H9 (cell line): ENCODE data around the gene SCIMP. TPM values are rescaled to one million over a fixed set of nuclear protein-coding genes. Genes with fewer than 3 reads are reported as not detected.

ENCODE experiments used
- DNase-seq: peaks from one replicate; pipeline ENCODE4 v3.0.0-alpha.2; 2017
- H2AFZ ChIP-seq: one replicate; pipeline ENCODE4 v1.6.1; 2013; ENCODE audit warnings: mild to moderate bottlenecking, low read length, control low read depth, moderate library complexity
- H2AK5ac ChIP-seq: 2 replicates; pipeline ENCODE4 v1.6.1; 2013; ENCODE audit warnings: low read length, control low read depth, mixed read lengths; ENCODE audit not compliant: insufficient read length
- H2BK120ac ChIP-seq: one replicate; pipeline ENCODE4 v1.6.1; 2013; ENCODE audit warnings: low read depth, mild to moderate bottlenecking, low read length, control low read depth, inconsistent platforms; ENCODE audit not compliant: poor library complexity, severe bottlenecking
- H2BK12ac ChIP-seq: 2 replicates; pipeline ENCODE4 v1.6.1; 2013; ENCODE audit warnings: low read length, control low read depth, mixed read lengths, low read depth; ENCODE audit not compliant: insufficient read length
- H2BK15ac ChIP-seq: 2 replicates; pipeline ENCODE4 v1.6.1; 2013; ENCODE audit warnings: low read depth, low read length, control low read depth
- H2BK20ac ChIP-seq: one replicate; pipeline ENCODE4 v1.6.1; 2013; ENCODE audit warnings: low read depth, mild to moderate bottlenecking, low read length, control low read depth, inconsistent platforms; ENCODE audit not compliant: poor library complexity, severe bottlenecking
- H2BK5ac ChIP-seq: 2 replicates; pipeline ENCODE4 v1.6.1; 2013; ENCODE audit warnings: low read length, control low read depth, mixed read lengths; ENCODE audit not compliant: insufficient read length
- H3K14ac ChIP-seq: 2 replicates; pipeline ENCODE4 v1.6.1; 2013; ENCODE audit warnings: low read length, control low read depth; ENCODE audit not compliant: insufficient read depth
- H3K18ac ChIP-seq: 2 replicates; pipeline ENCODE4 v1.6.1; 2013; ENCODE audit warnings: low read depth, mild to moderate bottlenecking, mixed read lengths, low read length, control low read depth; ENCODE audit not compliant: insufficient read length
- H3K23ac ChIP-seq: 2 replicates; pipeline ENCODE4 v1.6.1; 2013; ENCODE audit warnings: low read length, control low read depth, mixed read lengths, low read depth; ENCODE audit not compliant: insufficient read length
- H3K23me2 ChIP-seq: 2 replicates; pipeline ENCODE4 v1.6.1; 2013; ENCODE audit warnings: low read depth, mild to moderate bottlenecking, mixed read lengths, low read length, control low read depth; ENCODE audit not compliant: insufficient read length, poor library complexity, severe bottlenecking
- H3K27ac ChIP-seq: 2 replicates; pipeline ENCODE4 v1.5.1; 2013; ENCODE audit warnings: low read length, control low read depth, mixed read lengths, low read depth; ENCODE audit not compliant: insufficient read length
- H3K27me3 ChIP-seq: 2 replicates; pipeline ENCODE4 v1.6.1; 2013; ENCODE audit warnings: low read length, control low read depth, inconsistent platforms; ENCODE audit not compliant: insufficient read depth
- H3K4ac ChIP-seq: 2 replicates; pipeline ENCODE4 v1.6.1; 2013; ENCODE audit warnings: low read depth, mild to moderate bottlenecking, control low read depth, inconsistent platforms, low read length, moderate library complexity
- H3K4me1 ChIP-seq: 2 replicates; pipeline ENCODE4 v1.6.1; 2013; ENCODE audit warnings: low read length, control low read depth, inconsistent platforms; ENCODE audit not compliant: insufficient read depth
- H3K4me2 ChIP-seq: 2 replicates; pipeline ENCODE4 v1.6.1; 2013; ENCODE audit warnings: low read length, control low read depth, mixed read lengths; ENCODE audit not compliant: insufficient read length, insufficient read depth
- H3K56ac ChIP-seq: 2 replicates; pipeline ENCODE4 v1.6.1; 2013; ENCODE audit warnings: low read depth, mild to moderate bottlenecking, mixed read lengths, low read length, control low read depth; ENCODE audit not compliant: insufficient read length
- H3K79me1 ChIP-seq: 2 replicates; pipeline ENCODE4 v1.6.1; 2013; ENCODE audit warnings: low read depth, mild to moderate bottlenecking, moderate library complexity, low read length, control low read depth, inconsistent platforms; ENCODE audit not compliant: insufficient read depth, poor library complexity, severe bottlenecking
- H3K79me2 ChIP-seq: 2 replicates; pipeline ENCODE4 v1.6.1; 2013; ENCODE audit warnings: low read length, control low read depth, inconsistent platforms; ENCODE audit not compliant: insufficient read depth
- H3K9ac ChIP-seq: 2 replicates; pipeline ENCODE4 v1.6.1; 2013; ENCODE audit warnings: low read length, control low read depth, mixed read lengths; ENCODE audit not compliant: insufficient read length; ENCODE audit errors: extremely low read depth
- H3K9me3 ChIP-seq: one replicate; pipeline ENCODE4 v1.6.1; 2013; ENCODE audit warnings: low read depth, low read length, inconsistent platforms; ENCODE audit not compliant: control insufficient read depth
- H3T11ph ChIP-seq: one replicate; pipeline ENCODE4 v1.6.1; 2013; ENCODE audit warnings: mild to moderate bottlenecking, low read length, control low read depth, inconsistent platforms
- H4K20me1 ChIP-seq: one replicate; pipeline ENCODE4 v1.6.1; 2013; ENCODE audit not compliant: control insufficient read depth, insufficient read length, insufficient read depth
- H4K5ac ChIP-seq: 2 replicates; pipeline ENCODE4 v1.6.1; 2013; ENCODE audit warnings: low read depth, mild to moderate bottlenecking, mixed read lengths, low read length, control low read depth; ENCODE audit not compliant: insufficient read length
- H4K8ac ChIP-seq: replicated peaks from 2 replicates; pipeline ENCODE4 v1.6.1; 2013; ENCODE audit warnings: low read length, control low read depth, mixed read lengths, low read depth; ENCODE audit not compliant: insufficient read length
- H4K91ac ChIP-seq: 2 replicates; pipeline ENCODE4 v1.6.1; 2013; ENCODE audit warnings: low read depth, mild to moderate bottlenecking, moderate library complexity, mixed read lengths, low read length, control low read depth; ENCODE audit not compliant: insufficient read length
- H3K27ac Mint-ChIP-seq, 3 experiments: 2 replicates in 2 of 3; 3 replicates in 1 of 3; pipeline ENCODE4 v1.8.0; 2020 to 2021; ENCODE audit warnings: mixed read lengths in 3 of 3, mild to moderate bottlenecking in 1 of 3, moderate library complexity in 1 of 3
- H3K27me3 Mint-ChIP-seq: 2 replicates; pipeline ENCODE4 v1.8.0; 2021; ENCODE audit warnings: low read depth, mild to moderate bottlenecking, moderate library complexity, mixed read lengths
- H3K36me3 Mint-ChIP-seq, 3 experiments: 2 replicates in 2 of 3; 3 replicates in 1 of 3; pipeline ENCODE4 v1.8.0; 2020 to 2021; ENCODE audit warnings: low read depth in 3 of 3, mixed read lengths in 3 of 3; ENCODE audit not compliant: insufficient read depth in 1 of 3
- H3K4me1 Mint-ChIP-seq, 2 experiments: 2 replicates each; pipeline ENCODE4 v1.8.0; 2020; ENCODE audit warnings: mixed read lengths in 2 of 2
- H3K4me3 Mint-ChIP-seq, 2 experiments: 2 replicates in 1 of 2; 3 replicates in 1 of 2; pipeline ENCODE4 v1.8.0; 2020 to 2021; ENCODE audit warnings: mild to moderate bottlenecking in 2 of 2, mixed read lengths in 2 of 2, moderate library complexity in 1 of 2
- H3K9me3 Mint-ChIP-seq, 2 experiments: 2 replicates in 1 of 2; 3 replicates in 1 of 2; pipeline ENCODE4 v1.8.0; 2020; ENCODE audit warnings: mild to moderate bottlenecking in 2 of 2, mixed read lengths in 2 of 2, moderate library complexity in 1 of 2
- CTCF ChIP-seq: fragments of 200-600 bp; sonication (generic); conservative IDR thresholded peaks from 3 replicates; pipeline ENCODE4 v1.8.0; 2021; ENCODE audit warnings: antibody characterized with exemption, mild to moderate bottlenecking
- WGBS: extraction: QIAGEN DNeasy Blood & Tissue Kit; methylation state at CpG from one replicate; pipeline ENCODE4 v1.1.7; 2013; ENCODE audit warnings: missing lambda C conversion rate, low lambda C conversion rate, mixed read lengths; ENCODE audit not compliant: insufficient read length; ENCODE audit errors: extremely low coverage; 5-methylcytosine and 5-hydroxymethylcytosine counted together
- total RNA-seq: library from RNA; stranded (reverse); gene quantifications from 2 replicates; pipeline ENCODE4 v1.2.1, GENCODE V29; 2021

Gene SCIMP
- total RNA-seq, 1 experiment from 2014 or later = not detected

DNA sequence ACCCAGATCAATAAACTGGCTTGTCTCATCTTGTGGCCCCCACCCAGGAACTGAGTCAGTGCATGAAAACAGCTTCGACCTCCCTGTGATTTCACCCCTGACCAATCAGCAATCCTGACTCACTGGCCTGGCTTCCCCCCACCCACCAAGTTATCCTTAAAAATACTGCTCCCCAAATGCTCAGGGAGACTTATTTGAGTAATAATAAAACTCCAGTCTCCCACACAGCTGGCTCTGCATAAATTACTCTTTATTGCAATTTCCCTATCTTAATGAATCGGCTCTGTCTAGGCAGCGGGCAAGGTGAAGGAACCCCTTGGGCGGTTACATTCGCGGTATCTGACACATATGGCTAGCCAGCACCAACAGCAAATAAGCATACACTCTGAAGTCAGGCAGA, 37.7 kb upstream of the SCIMP start:
- Histone ChIP-seq H3K18ac (no peak overlapping the region), H3K4me2 (no peak overlapping the region), H3K9ac (no peak overlapping the region), H3K4ac (no peak overlapping the region), H3K56ac (no peak overlapping the region), H4K91ac (no peak overlapping the region), H2BK5ac (no peak overlapping the region), H3K23ac (no peak overlapping the region), H3K27ac (no peak overlapping the region), H2BK12ac (no peak overlapping the region), H3K27me3 (no peaks in the 10 kb centered on the region), H3K79me2 (no peaks in the 10 kb centered on the region), H2AK5ac (no peak overlapping the region), H3K23me2 (no peaks in the 10 kb centered on the region), H3K4me1 (no peaks in the 10 kb centered on the region), H4K5ac (no peak overlapping the region), H3K9me3 (no peaks in the 10 kb centered on the region), H2BK20ac (no peak overlapping the region), H2BK120ac (no peak overlapping the region), H2BK15ac (no peak overlapping the region), H4K20me1 (no peaks in the 10 kb centered on the region), H3T11ph (no peak overlapping the region), H2AFZ (no peak overlapping the region), H4K8ac (no peak overlapping the region), H3K79me1 (no peaks in the 10 kb centered on the region), H3K14ac (no peak overlapping the region)
- no CpG with 5 or more reads among the region's 6 CpGs for WGBS
- Mint-ChIP-seq H3K27me3 (no peaks in the 10 kb centered on the region; the same call in 1 of the 2 replicates), H3K36me3 (no peaks in the 10 kb centered on the region), H3K27ac (no peak overlapping the region), H3K9me3 (no peaks in the 10 kb centered on the region; a peak in 1 of 5 replicates), H3K4me1 (peaks cover 0 to 4% of the 10 kb centered on the region in 2 experiments; a peak in 1 of 4 replicates), H3K4me3 (no peak overlapping the region)
- no peak for DNase-seq
- TF ChIP-seq CTCF = no peak
